HL-60 (cell line): ENCODE data around the gene GAK.

Experiments used
- CTCF ChIP-seq: IDR thresholded peaks from one replicate; pipeline ENCODE4 v1.5.1; 2011; ENCODE audit warnings: low read length, control low read depth, inconsistent platforms; ENCODE audit not compliant: insufficient read depth
- REST ChIP-seq: IDR thresholded peaks from 2 replicates; pipeline ENCODE4 v1.6.1; 2012; ENCODE audit warnings: low read depth; ENCODE audit not compliant: insufficient replicate concordance

GRCh38 chr4:845233-845835, 86.8 kb downstream of the GAK start:
- TF ChIP-seq CTCF (no peak), REST (no peak)
